GM18867 (cell line): Measurements from ENCODE around the gene CRTC1.
A peak's percentile ranks its signal among the peaks of the same experiment; 100 is the strongest.
"Not testable (repeated sequence)": the region's sequence is repeated elsewhere in the genome, so short reads cannot be mapped to it uniquely, and the experiment has no call there.

Source experiments
- ATAC-seq: cut with Tn5 transposase; IDR thresholded peaks from one replicate; pipeline ENCODE4 v1.9.1; 2021; ENCODE audit warnings: mild to moderate bottlenecking, moderate library complexity; ENCODE audit not compliant: unreplicated experiment

Gene CRTC1

GRCh38 chr19:18798384-18799352, 115.2 kb downstream of the CRTC1 start:
- no peak for ATAC-seq

GRCh38 chr19:18799389-18799970, 116.0 kb downstream of the CRTC1 start:
- ATAC-seq: no peak

- no peak for ATAC-seq
These were observed 116.6 kb downstream of the CRTC1 start for GRCh38 chr19:18800079-18800478.

- ATAC-seq: no peak
These were observed 117.2 kb downstream of the CRTC1 start for GRCh38 chr19:18800636-18801035.

GRCh38 chr19:18802354-18802753, 118.9 kb downstream of the CRTC1 start:
- ATAC-seq: no peak

- ATAC-seq: no peak
These were observed 120.2 kb downstream of the CRTC1 start for GRCh38 chr19:18803550-18804138.

- ATAC-seq: no peak
These were observed 120.7 kb downstream of the CRTC1 start for GRCh38 chr19:18804139-18804601.

- ATAC-seq: no peak
These were observed 121.2 kb downstream of the CRTC1 start for GRCh38 chr19:18804643-18805042.

- ATAC-seq: no peak
These were observed 124.4 kb downstream of the CRTC1 start for GRCh38 chr19:18807861-18808331.

- ATAC-seq: no peak
These were observed 125.8 kb downstream of the CRTC1 start for GRCh38 chr19:18809149-18809868.

- not testable (repeated sequence) for ATAC-seq
These were observed 128.2 kb downstream of the CRTC1 start for GRCh38 chr19:18811638-18812037.

- ATAC-seq: no peak
These were observed 130.6 kb downstream of the CRTC1 start for GRCh38 chr19:18814063-18814462.

- no peak for ATAC-seq
These were observed 132.2 kb downstream of the CRTC1 start for GRCh38 chr19:18815673-18816072.

- ATAC-seq: not testable (repeated sequence)
These were observed 133.2 kb downstream of the CRTC1 start for GRCh38 chr19:18816645-18817044.

- ATAC-seq: no peak
These were observed 134.1 kb downstream of the CRTC1 start for GRCh38 chr19:18817574-18817973.

- ATAC-seq: no peak
These were observed 145.3 kb downstream of the CRTC1 start for GRCh38 chr19:18828786-18829185.

GRCh38 chr19:18830488-18830887, 147.0 kb downstream of the CRTC1 start:
- ATAC-seq: no peak

GRCh38 chr19:18831524-18832305, 148.2 kb downstream of the CRTC1 start, which contains the start of gene UPF1:
TSS of gene UPF1 (plus strand) at chr19:18831959. CDS start at chr19:18832210, 251 bp downstream.
- ATAC-seq: peak; percentile 69
